H1 (cell line): ENCODE data around the gene PGGHG. TPM values are rescaled to one million over a fixed set of nuclear protein-coding genes. Genes with fewer than 3 reads are reported as not detected.

Experiments
- BRCA1 ChIP-seq: IDR thresholded peaks from 2 replicates; pipeline ENCODE4 v1.6.1; 2012; ENCODE audit warnings: low read depth, low read length, improper control_type of control experiment
- JUND ChIP-seq: IDR thresholded peaks from 2 replicates; pipeline ENCODE4 v1.6.1; 2011; ENCODE audit warnings: mild to moderate bottlenecking, improper control_type of control experiment, low read length
- RNF2 ChIP-seq: fragments of 200-900, 300-1000 bp; sonication (generic); IDR thresholded peaks from 2 replicates; pipeline ENCODE4 v1.7.1; 2016; ENCODE audit warnings: borderline replicate concordance, low read depth, mild to moderate bottlenecking, antibody characterized with exemption, low read length; ENCODE audit not compliant: poor library complexity, severe bottlenecking; ENCODE audit errors: missing control alignments
- YY1 ChIP-seq: IDR thresholded peaks from 2 replicates; pipeline ENCODE4 v1.6.1; 2011; ENCODE audit warnings: low read depth, mild to moderate bottlenecking, low read length
- polyA plus RNA-seq, 7 experiments: library from polyadenylated mRNA; depleted of rRNA in 3 of 7; stranded (reverse) in 5 of 7; unstranded in 2 of 7; fragments of >200 nt in 5 of 7; fragments of 200-250 nt in 2 of 7; gene quantifications; 1 replicate in 5 of 7; 2 replicates in 1 of 7; 4 replicates in 1 of 7; pipeline versions ENCODE4 v1.2.1 to v1.2.3, GENCODE V29; 2011 to 2013; ENCODE audit warnings: missing spikeins in 2 of 7, mixed read lengths in 2 of 7
- total RNA-seq: library from RNA; stranded (reverse); fragmentation: NEBNext Ultra II Directional; extraction: Animal tissue kit (Norgen Biotek cat#: 25700); gene quantifications from 2 replicates; pipeline ENCODE4 v1.2.1, GENCODE V29; 2021

The PGGHG gene
- total and polyA plus RNA-seq, 2 of the 8 experiments (the other 6 are each of a cell fraction or from before 2014, with no cell fraction given), result 34.8 to 60.7 TPM

DNA sequence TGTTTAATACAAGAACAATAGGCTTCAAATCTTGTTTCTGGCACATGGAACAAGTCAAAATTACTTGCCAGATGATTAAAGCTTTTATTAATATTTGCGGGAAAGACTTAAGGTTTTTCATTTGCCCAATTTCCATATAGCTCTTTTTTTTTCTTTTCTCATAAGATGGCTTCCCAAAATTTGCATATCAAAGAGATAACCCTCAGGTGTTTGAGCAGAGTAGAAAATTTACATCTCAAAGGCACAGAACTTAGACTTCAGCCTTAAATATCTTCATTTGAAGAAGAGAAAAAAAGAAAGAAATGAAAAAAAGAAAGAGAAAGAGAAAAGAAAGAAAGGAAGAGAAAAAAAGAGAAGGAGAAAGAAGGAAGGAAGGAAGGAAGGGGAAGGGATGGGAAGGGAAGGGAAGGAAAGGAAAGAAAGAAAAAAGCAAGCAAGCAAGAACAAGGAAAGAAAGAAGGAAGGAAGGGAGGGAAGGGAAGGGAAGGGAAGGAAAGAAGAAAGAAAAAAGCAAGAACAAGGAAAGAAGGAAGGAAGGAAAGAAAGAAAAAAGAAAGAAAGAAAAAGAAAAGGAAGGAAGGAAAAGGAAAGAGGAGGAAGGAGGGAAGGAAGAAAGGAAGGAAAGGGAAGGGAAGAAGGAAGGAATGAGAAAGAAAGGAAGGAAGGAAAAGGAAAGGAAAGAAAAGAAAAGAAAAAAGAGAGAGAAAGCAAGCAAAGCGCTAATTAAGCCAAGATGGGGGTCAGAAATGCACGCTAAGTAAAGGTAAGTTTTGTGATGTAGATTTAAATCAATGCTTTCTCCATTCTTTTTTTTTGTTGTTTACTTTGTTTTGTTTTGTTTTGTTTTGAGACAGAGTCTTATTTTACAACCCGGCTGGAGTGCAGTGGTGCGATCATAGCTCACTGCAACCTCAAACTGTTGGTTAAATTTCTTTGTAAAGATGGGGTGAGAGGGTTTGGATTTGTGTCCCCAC lies 51.9 kb downstream of the PGGHG start (continued):
- TF ChIP-seq YY1, result peak; percentile 55; the same call in 1 of the 2 replicates
- TF ChIP-seq BRCA1, result no peak
- TF ChIP-seq JUND, result no peak
- no peak for TF ChIP-seq RNF2
